Coronary artery (tissue), 2 donors: ENCODE results near the gene MYL6B.
"Not testable (repeated sequence)": the region's sequence is repeated elsewhere in the genome, so short reads cannot be mapped to it uniquely, and the experiment has no call there.

Experiments used
- DNase-seq: peaks from one replicate; pipeline ENCODE4 v3.0.0-alpha.2; 2017; ENCODE audit warnings: low spot score
- H3K27ac ChIP-seq, 2 donors: fragments of 200-600 bp; sonication (generic); one replicate each; pipeline ENCODE4 v1.5.1; 2016 to 2019
- H3K4me3 ChIP-seq: fragments of 200-600 bp; sonication (generic); 2 replicates; pipeline ENCODE4 v1.5.1; 2016; ENCODE audit warnings: mild to moderate bottlenecking, moderate library complexity
- CTCF ChIP-seq: fragments of 200-600 bp; sonication (generic); IDR thresholded peaks from one replicate; pipeline ENCODE4 v1.5.1; 2019; ENCODE audit warnings: antibody characterized with exemption

Gene MYL6B

GRCh38 chr12:56153678-56154065, 1.3 kb downstream of the MYL6B start:
- DNase-seq = no peak
- Histone ChIP-seq H3K27ac (no peak overlapping the region), H3K4me3 (no peak overlapping the region)
- TF ChIP-seq CTCF = no peak

- no peak for DNase-seq
- TF ChIP-seq CTCF = no peak
- Histone ChIP-seq H3K27ac (no peak overlapping the region), H3K4me3 (no peak overlapping the region)
These were observed 1.9 kb downstream of the MYL6B start for GRCh38 chr12:56154246-56154771.

GRCh38 chr12:56154818-56155217, 2.4 kb downstream of the MYL6B start:
- TF ChIP-seq CTCF = no peak
- no peak overlapping the region for H3K27ac ChIP-seq
- DNase-seq = no peak
- no peak overlapping the region for H3K4me3 ChIP-seq

GRCh38 chr12:56155256-56155845, 3.0 kb downstream of the MYL6B start:
- no peak for TF ChIP-seq CTCF
- H3K27ac ChIP-seq = no peak overlapping the region
- no peak for DNase-seq
- H3K4me3 ChIP-seq = no peak overlapping the region

GRCh38 chr12:56156464-56157200, 4.2 kb downstream of the MYL6B start:
- H3K27ac ChIP-seq = peak overlapping the region; percentile 98 to 100
- DNase-seq = not testable (repeated sequence)
- H3K4me3 ChIP-seq = peak overlapping the region; percentile 96

GRCh38 chr12:56157201-56158028, 5.0 kb downstream of the MYL6B start:
- peak; percentile 32 for TF ChIP-seq CTCF
- DNase-seq = peak; percentile 92
- H3K27ac ChIP-seq = peak overlapping the region; percentile 98 to 100
- peak overlapping the region; percentile 96 for H3K4me3 ChIP-seq
